H1 (cell line): ENCODE data around the gene ZNF527. TPM values are rescaled to one million over a fixed set of nuclear protein-coding genes. Genes with fewer than 3 reads are reported as not detected.

Experiments used
- CTCF ChIA-PET: fragments of 300-600 bp; sonication (Branson Sonifier 250); formaldehyde crosslinking; loops from one replicate; lab custom pipeline; 2021; ENCODE audit not compliant: partially characterized antibody; lab: Charles Lee
- POLR2A ChIA-PET: fragments of 300-600 bp; sonication (Branson Sonifier 250); formaldehyde crosslinking; loops from one replicate; lab custom pipeline; 2021; ENCODE audit warnings: inconsistent platforms; ENCODE audit not compliant: partially characterized antibody; lab: Charles Lee
- DNase-seq, 2 experiments: peaks; one replicate each; pipeline versions ENCODE4 v3.0.0 to v3.0.0-alpha.2; 2010 to 2022; ENCODE audit warnings: low spot score in 2 of 2, low read depth in 1 of 2, mixed read lengths in 1 of 2
- FAIRE-seq: peaks from 2 replicates; lab custom pipeline; 2011; peaks lifted over from hg19 to GRCh38; lab: Jason Lieb, UNC
- H2AFZ ChIP-seq: 2 replicates; pipeline ENCODE4 v1.8.1; 2012; ENCODE audit warnings: low read length, inconsistent platforms
- H2AK5ac ChIP-seq: 2 replicates; pipeline ENCODE4 v1.6.1; 2013; ENCODE audit warnings: low read depth, low read length
- H2BK120ac ChIP-seq: replicated peaks from 2 replicates; pipeline ENCODE3; 2013; ENCODE audit warnings: low read depth, low read length, inconsistent platforms
- H2BK12ac ChIP-seq: 2 replicates; pipeline ENCODE4 v1.6.1; 2013; ENCODE audit warnings: low read depth, low read length
- H2BK15ac ChIP-seq: 2 replicates; pipeline ENCODE4 v1.6.1; 2013; ENCODE audit warnings: low read length
- H2BK20ac ChIP-seq: 2 replicates; pipeline ENCODE4 v1.6.1; 2013; ENCODE audit warnings: low read length
- H2BK5ac ChIP-seq: 2 replicates; pipeline ENCODE4 v1.6.1; 2013; ENCODE audit warnings: low read depth, low read length
- H3K14ac ChIP-seq: 2 replicates; pipeline ENCODE4 v1.6.1; 2013; ENCODE audit warnings: inconsistent platforms; ENCODE audit not compliant: insufficient read length
- H3K18ac ChIP-seq: 2 replicates; pipeline ENCODE4 v1.6.1; 2013; ENCODE audit warnings: low read length; ENCODE audit errors: extremely low read depth
- H3K23ac ChIP-seq: 2 replicates; pipeline ENCODE4 v1.6.1; 2013; ENCODE audit warnings: inconsistent platforms; ENCODE audit not compliant: insufficient read length
- H3K23me2 ChIP-seq: 2 replicates; pipeline ENCODE4 v1.6.1; 2013; ENCODE audit warnings: low read depth, low read length
- H3K27ac ChIP-seq: 2 replicates; pipeline ENCODE4 v1.6.1; 2011; ENCODE audit warnings: low read depth, low read length, inconsistent platforms
- H3K27me3 ChIP-seq, 4 experiments: replicated peaks in 1 of 4; 1 replicate in 1 of 4; 2 replicates in 3 of 4; pipeline versions ENCODE4 v1.6.1 to v1.8.1; 2011 to 2013; ENCODE audit warnings: low read length in 3 of 4, mild to moderate bottlenecking in 3 of 4, inconsistent platforms in 2 of 4, mixed read lengths in 2 of 4, moderate library complexity in 1 of 4; ENCODE audit not compliant: control insufficient read depth in 3 of 4, insufficient read depth in 3 of 4; ENCODE audit errors: extremely low read depth in 1 of 4
- H3K36me3 ChIP-seq, 4 experiments: 2 replicates each; pipeline versions ENCODE4 v1.6.1 to v1.8.1; 2011 to 2013; ENCODE audit warnings: mild to moderate bottlenecking in 4 of 4, low read length in 3 of 4, moderate library complexity in 2 of 4, control low read depth in 1 of 4, inconsistent platforms in 1 of 4; ENCODE audit not compliant: insufficient read depth in 4 of 4, control insufficient read depth in 2 of 4
- H3K4ac ChIP-seq: replicated peaks from 2 replicates; pipeline ENCODE3; 2013; ENCODE audit warnings: low read length, low read depth, mixed read lengths, inconsistent platforms; ENCODE audit not compliant: insufficient read length
- H3K4me1 ChIP-seq, 4 experiments: replicated peaks in 1 of 4; 1 replicate in 1 of 4; 2 replicates in 3 of 4; pipeline versions ENCODE4 v1.6.1 to v1.8.1; 2011 to 2013; ENCODE audit warnings: low read length in 3 of 4, inconsistent platforms in 2 of 4, mixed read lengths in 1 of 4; ENCODE audit not compliant: insufficient read depth in 4 of 4, control insufficient read depth in 3 of 4
- H3K4me2 ChIP-seq, 2 experiments: 2 replicates each; pipeline versions ENCODE4 v1.6.1 to v1.8.1; 2011 to 2013; ENCODE audit warnings: low read depth in 2 of 2, low read length in 2 of 2, control low read depth in 1 of 2, inconsistent platforms in 1 of 2, mild to moderate bottlenecking in 1 of 2; ENCODE audit not compliant: insufficient read depth in 1 of 2
- H3K4me3 ChIP-seq, 4 experiments: fragments of 200-600, 300-600 bp in 1 of 4; sonication (generic), shearing (Covaris generic), sonication (Bioruptor Twin) in 1 of 4; 2 replicates each; pipeline versions ENCODE4 v1.5.1 to v1.8.1; 2011 to 2016; ENCODE audit warnings: low read length in 4 of 4, low read depth in 3 of 4, control low read depth in 2 of 4, inconsistent platforms in 2 of 4, mild to moderate bottlenecking in 2 of 4, mixed read lengths in 1 of 4, moderate library complexity in 1 of 4; ENCODE audit not compliant: insufficient read depth in 2 of 4; ENCODE audit errors: extremely low read depth in 1 of 4
- H3K56ac ChIP-seq: replicated peaks from 2 replicates; pipeline ENCODE3; 2013; ENCODE audit warnings: low read depth, mild to moderate bottlenecking, mixed read lengths, low read length, inconsistent platforms; ENCODE audit not compliant: insufficient read length
- H3K79me1 ChIP-seq: 2 replicates; pipeline ENCODE4 v1.6.1; 2013; ENCODE audit warnings: low read depth, low read length, control low read depth
- H3K79me2 ChIP-seq, 2 experiments: 2 replicates each; pipeline versions ENCODE4 v1.6.1 to v1.8.1; 2012 to 2013; ENCODE audit warnings: low read length in 2 of 2, mild to moderate bottlenecking in 2 of 2, inconsistent platforms in 1 of 2; ENCODE audit not compliant: insufficient read depth in 2 of 2, control insufficient read depth in 1 of 2
- H3K9ac ChIP-seq, 4 experiments: replicated peaks in 1 of 4; 1 replicate in 1 of 4; 2 replicates in 3 of 4; pipeline versions ENCODE4 v1.6.1 to v1.8.1; 2011 to 2013; ENCODE audit warnings: low read depth in 3 of 4, low read length in 3 of 4, control low read depth in 2 of 4, mild to moderate bottlenecking in 2 of 4, moderate library complexity in 2 of 4, inconsistent platforms in 1 of 4; ENCODE audit errors: extremely low read depth in 1 of 4
- H3K9me3 ChIP-seq, 2 experiments: 2 replicates each; pipeline versions ENCODE4 v1.6.1 to v1.8.1; 2012 to 2013; ENCODE audit warnings: mild to moderate bottlenecking in 2 of 2, moderate library complexity in 2 of 2, control low read depth in 1 of 2, inconsistent platforms in 1 of 2, low read depth in 1 of 2, low read length in 1 of 2, mixed read lengths in 1 of 2; ENCODE audit not compliant: insufficient read depth in 2 of 2
- H4K20me1 ChIP-seq, 2 experiments: replicated peaks in 1 of 2; 2 replicates each; pipeline versions ENCODE3 to v1.8.1; 2011 to 2013; ENCODE audit warnings: inconsistent platforms in 2 of 2, low read length in 2 of 2, mild to moderate bottlenecking in 1 of 2; ENCODE audit not compliant: insufficient read depth in 2 of 2, control insufficient read depth in 1 of 2
- H4K5ac ChIP-seq: 2 replicates; pipeline ENCODE4 v1.6.1; 2013; ENCODE audit warnings: low read length, low read depth, mixed read lengths, inconsistent platforms; ENCODE audit not compliant: insufficient read length
- H4K8ac ChIP-seq: 2 replicates; pipeline ENCODE4 v1.8.0; 2013; ENCODE audit warnings: mild to moderate bottlenecking, moderate library complexity, low read length, inconsistent platforms; ENCODE audit not compliant: insufficient read depth; ENCODE audit errors: extremely low read depth
- H4K91ac ChIP-seq: replicated peaks from 2 replicates; pipeline ENCODE3; 2013; ENCODE audit warnings: low read length, mixed read lengths, inconsistent platforms; ENCODE audit not compliant: insufficient read length
- whole genome bisulfite sequencing, 2 experiments: shearing (Covaris generic) in 1 of 2; methylation state at CpG; one replicate each; pipeline versions ENCODE4 v1.1.6 to v1.1.7; 2013 to 2015; ENCODE audit warnings: low lambda C conversion rate in 2 of 2, mixed read lengths in 2 of 2, inconsistent platforms in 1 of 2, low coverage in 1 of 2, missing lambda C conversion rate in 1 of 2; ENCODE audit not compliant: insufficient replicate concordance in 2 of 2, insufficient coverage in 1 of 2, insufficient read length in 1 of 2; ENCODE audit errors: extremely low coverage in 1 of 2, missing lambda C conversion rate in 1 of 2; 5-methylcytosine and 5-hydroxymethylcytosine counted together
- polyA plus RNA-seq, 7 experiments: library from polyadenylated mRNA; depleted of rRNA in 3 of 7; stranded (reverse) in 5 of 7; unstranded in 2 of 7; fragments of >200 nt in 5 of 7; fragments of 200-250 nt in 2 of 7; gene quantifications; 1 replicate in 5 of 7; 2 replicates in 1 of 7; 4 replicates in 1 of 7; pipeline versions ENCODE4 v1.2.1 to v1.2.3, GENCODE V29; 2011 to 2013; ENCODE audit warnings: missing spikeins in 2 of 7, mixed read lengths in 2 of 7
- total RNA-seq: library from RNA; stranded (reverse); fragmentation: NEBNext Ultra II Directional; extraction: Animal tissue kit (Norgen Biotek cat#: 25700); gene quantifications from 2 replicates; pipeline ENCODE4 v1.2.1, GENCODE V29; 2021

The ZNF527 gene
- total and polyA plus RNA-seq, 2 of the 8 experiments (the other 6 are each of a cell fraction or from before 2014, with no cell fraction given), result 2.1 to 4.5 TPM

DNA sequence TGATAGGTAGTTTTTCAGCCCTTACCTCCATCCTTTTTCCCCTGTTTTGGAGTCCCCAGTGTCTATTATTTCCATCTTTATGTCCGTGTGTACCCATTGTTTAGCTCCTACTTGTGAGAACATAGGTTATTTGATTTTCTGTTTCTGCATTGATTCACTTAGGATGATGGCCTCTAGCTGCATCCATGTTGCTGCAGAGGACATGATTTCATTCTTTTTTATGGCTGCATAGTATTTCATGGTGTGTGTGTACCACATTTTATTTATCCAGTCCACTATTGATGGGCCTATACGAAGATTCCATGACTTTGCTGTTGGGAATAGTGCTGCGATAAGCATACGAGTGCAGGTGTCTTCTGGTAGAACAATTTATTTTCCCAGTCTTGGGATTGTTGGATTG, 15.0 kb upstream of the ZNF527 start:
- Histone ChIP-seq H3K23me2 (no peaks in the 10 kb centered on the region), H3K27me3 (no peaks in the 10 kb centered on the region), H4K20me1 (no peaks in the 10 kb centered on the region), H4K8ac (no peak overlapping the region), H2BK15ac (no peak overlapping the region), H3K9ac (no peak overlapping the region), H2BK5ac (no peak overlapping the region), H3K4me3 (no peak overlapping the region), H3K4me1 (no peaks in the 10 kb centered on the region), H3K4me2 (no peak overlapping the region), H3K56ac (no peak overlapping the region), H3K9me3 (no peaks in the 10 kb centered on the region), H4K5ac (no peak overlapping the region), H4K91ac (no peak overlapping the region), H3K79me2 (peaks cover 0 to 2% of the 10 kb centered on the region in 2 experiments; a peak in 1 of 4 replicates), H2BK12ac (no peak overlapping the region), H3K18ac (no peak overlapping the region), H2BK20ac (no peak overlapping the region), H3K23ac (no peak overlapping the region), H3K27ac (no peak overlapping the region), H3K79me1 (peaks cover 2% of the 10 kb centered on the region; the same call in 1 of the 2 replicates), H2AFZ (no peak overlapping the region), H2AK5ac (no peak overlapping the region), H2BK120ac (no peak overlapping the region), H3K4ac (no peak overlapping the region), H3K36me3 (peaks cover 0 to 20% (median 4%) of the 10 kb centered on the region in 4 experiments; a peak in 2 of 8 replicates), H3K14ac (no peak overlapping the region)
- CTCF ChIA-PET, result no interaction called here
- DNase-seq (no peak), FAIRE-seq (no peak)
- 94% methylated on average over 4 of the region's 4 CpGs; no CpG with 5 or more reads in 1 of the 2 experiments for WGBS, 2 experiments
- POLR2A ChIA-PET, result no interaction called here
